CD4-positive, alpha-beta T cell (primary cell): Measurements from ENCODE around the gene CAMKK1. TPM values are rescaled to one million over a fixed set of nuclear protein-coding genes. Genes with fewer than 3 reads are reported as not detected.

Experiments
- ATAC-seq: fragments of 200-7000 bp; cut with Tn5 transposase; one replicate; pipeline ENCODE4 v1.10.0; 2022; ENCODE audit warnings: mild to moderate bottlenecking; ENCODE audit not compliant: poor library complexity
- CTCF ChIA-PET: fragments of 350-600 bp; sonication (Branson Sonifier 250); formaldehyde crosslinking; loops from one replicate; lab custom pipeline; 2021; ENCODE audit warnings: antibody characterized with exemption, inconsistent platforms; lab: Charles Lee
- POLR2A ChIA-PET: fragments of 350-600 bp; sonication (Branson Sonifier 250); formaldehyde crosslinking; loops from one replicate; lab custom pipeline; 2021; ENCODE audit warnings: antibody characterized with exemption, inconsistent platforms; lab: Charles Lee
- DNase-seq, 14 experiments: peaks; one replicate each; pipeline ENCODE4 v3.0.0-alpha.2; 2013 to 2020; ENCODE audit warnings: mixed read lengths in 2 of 14
- H3K27ac ChIP-seq, 2 donors: one replicate each; pipeline versions ENCODE4 v1.5.1 to v1.7.0; 2013; ENCODE audit warnings: low read length in 2 of 2, low read depth in 1 of 2, mild to moderate bottlenecking in 1 of 2
- H3K27me3 ChIP-seq, 2 experiments: 1 replicate in 1 of 2; 2 replicates in 1 of 2; pipeline versions ENCODE4 v1.6.1 to v1.7.0; 2013; ENCODE audit warnings: low read length in 2 of 2, control low read depth in 1 of 2, mild to moderate bottlenecking in 1 of 2, moderate library complexity in 1 of 2; ENCODE audit not compliant: insufficient read depth in 2 of 2, control insufficient read depth in 1 of 2
- H3K36me3 ChIP-seq: one replicate; pipeline ENCODE4 v1.6.1; 2013; ENCODE audit warnings: low read length, control low read depth; ENCODE audit not compliant: insufficient read depth
- H3K4me1 ChIP-seq: one replicate; pipeline ENCODE4 v1.6.1; 2013; ENCODE audit warnings: low read length, control low read depth; ENCODE audit not compliant: insufficient read depth
- H3K4me3 ChIP-seq: one replicate; pipeline ENCODE4 v1.5.1; 2013; ENCODE audit warnings: mild to moderate bottlenecking, low read length, moderate library complexity
- H3K9me3 ChIP-seq, 2 experiments: 1 replicate in 1 of 2; 2 replicates in 1 of 2; pipeline versions ENCODE4 v1.6.1 to v1.7.0; 2013; ENCODE audit warnings: low read length in 2 of 2, mild to moderate bottlenecking in 2 of 2, control low read depth in 1 of 2, moderate library complexity in 1 of 2; ENCODE audit not compliant: control insufficient read depth in 1 of 2, insufficient read depth in 1 of 2
- H3K27ac Mint-ChIP-seq: one replicate; pipeline ENCODE4 v1.8.0; 2020; ENCODE audit warnings: mixed read lengths
- H3K27me3 Mint-ChIP-seq: one replicate; pipeline ENCODE4 v1.8.0; 2021; ENCODE audit warnings: mixed read lengths
- H3K36me3 Mint-ChIP-seq: one replicate; pipeline ENCODE4 v1.8.0; 2021; ENCODE audit warnings: low read depth, mixed read lengths
- H3K4me1 Mint-ChIP-seq: one replicate; pipeline ENCODE4 v1.8.0; 2021; ENCODE audit warnings: low read depth, mixed read lengths
- H3K4me3 Mint-ChIP-seq: one replicate; pipeline ENCODE4 v1.8.0; 2020; ENCODE audit warnings: mild to moderate bottlenecking, mixed read lengths
- H3K9me3 Mint-ChIP-seq: one replicate; pipeline ENCODE4 v1.8.0; 2020; ENCODE audit warnings: mixed read lengths
- intact Hi-C, 2 experiments: fragments of 100-400 bp; cut with DNase I in 1 of 2; cut with micrococcal nuclease in 1 of 2; formaldehyde crosslinking; loops; one replicate each; pipeline versions ENCODE4 v1.15.1 to v1.9.0; 2023 to 2025; cut with DNase I, micrococcal nuclease
- total RNA-seq, 174 experiments: library from RNA in 2 of 174; stranded (reverse) in 2 of 174; gene quantifications; one replicate each; pipeline ENCODE4 v1.2.3 and lab custom pipeline; 2021 to 2026
- TF ChIP-seq, protein P1 (sequence below): fragments of 200-600 bp; IDR thresholded peaks from one replicate; pipeline ENCODE4 v1.8.0; 2022; ENCODE audit warnings: antibody characterized with exemption, mild to moderate bottlenecking

CAMKK1 gene
- total RNA-seq, 2 experiments from 2014 or later = 4.8 to 4.9 TPM

DNA sequence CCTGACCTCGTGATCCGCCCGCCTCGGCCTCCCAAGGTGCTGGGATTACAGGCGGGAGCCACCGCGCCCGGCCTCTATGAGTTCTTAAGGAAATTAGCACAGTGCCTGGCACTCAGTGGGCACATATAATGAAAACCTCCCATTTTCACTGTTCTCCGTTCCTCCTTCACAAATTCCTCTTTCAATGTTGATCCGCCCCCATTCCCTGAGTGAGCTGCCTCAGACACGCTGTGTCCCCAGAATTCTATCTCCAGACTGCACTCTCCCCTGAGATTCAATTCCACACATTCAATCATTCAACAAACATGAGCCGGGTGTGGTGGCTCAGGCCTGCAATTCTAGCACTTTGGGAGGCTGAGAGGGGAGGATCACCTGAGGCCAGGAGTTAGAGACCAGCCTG, 16.4 kb upstream of the CAMKK1 start:
- ATAC-seq (no peak), DNase-seq (no peak)
- no peaks in the 10 kb centered on the region for H3K36me3 Mint-ChIP-seq
- POLR2A ChIA-PET = no interaction called here
- Histone ChIP-seq H3K4me3 (no peak overlapping the region), H3K36me3 (no peaks in the 10 kb centered on the region), H3K4me1 (peaks cover 22% of the 10 kb centered on the region), H3K27ac (no peak overlapping the region), H3K9me3 (no peaks in the 10 kb centered on the region), H3K27me3 (no peaks in the 10 kb centered on the region)
- H3K4me1 Mint-ChIP-seq = peaks cover 25% of the 10 kb centered on the region
- TF ChIP-seq, protein P1, sequence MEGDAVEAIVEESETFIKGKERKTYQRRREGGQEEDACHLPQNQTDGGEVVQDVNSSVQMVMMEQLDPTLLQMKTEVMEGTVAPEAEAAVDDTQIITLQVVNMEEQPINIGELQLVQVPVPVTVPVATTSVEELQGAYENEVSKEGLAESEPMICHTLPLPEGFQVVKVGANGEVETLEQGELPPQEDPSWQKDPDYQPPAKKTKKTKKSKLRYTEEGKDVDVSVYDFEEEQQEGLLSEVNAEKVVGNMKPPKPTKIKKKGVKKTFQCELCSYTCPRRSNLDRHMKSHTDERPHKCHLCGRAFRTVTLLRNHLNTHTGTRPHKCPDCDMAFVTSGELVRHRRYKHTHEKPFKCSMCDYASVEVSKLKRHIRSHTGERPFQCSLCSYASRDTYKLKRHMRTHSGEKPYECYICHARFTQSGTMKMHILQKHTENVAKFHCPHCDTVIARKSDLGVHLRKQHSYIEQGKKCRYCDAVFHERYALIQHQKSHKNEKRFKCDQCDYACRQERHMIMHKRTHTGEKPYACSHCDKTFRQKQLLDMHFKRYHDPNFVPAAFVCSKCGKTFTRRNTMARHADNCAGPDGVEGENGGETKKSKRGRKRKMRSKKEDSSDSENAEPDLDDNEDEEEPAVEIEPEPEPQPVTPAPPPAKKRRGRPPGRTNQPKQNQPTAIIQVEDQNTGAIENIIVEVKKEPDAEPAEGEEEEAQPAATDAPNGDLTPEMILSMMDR = no peak
- no peaks in the 10 kb centered on the region for H3K27me3 Mint-ChIP-seq
- no peak overlapping the region for H3K27ac Mint-ChIP-seq
- intact Hi-C loops = no loop called here
- no peak overlapping the region for H3K4me3 Mint-ChIP-seq
- no peaks in the 10 kb centered on the region for H3K9me3 Mint-ChIP-seq
- CTCF ChIA-PET = no interaction called here

DNA sequence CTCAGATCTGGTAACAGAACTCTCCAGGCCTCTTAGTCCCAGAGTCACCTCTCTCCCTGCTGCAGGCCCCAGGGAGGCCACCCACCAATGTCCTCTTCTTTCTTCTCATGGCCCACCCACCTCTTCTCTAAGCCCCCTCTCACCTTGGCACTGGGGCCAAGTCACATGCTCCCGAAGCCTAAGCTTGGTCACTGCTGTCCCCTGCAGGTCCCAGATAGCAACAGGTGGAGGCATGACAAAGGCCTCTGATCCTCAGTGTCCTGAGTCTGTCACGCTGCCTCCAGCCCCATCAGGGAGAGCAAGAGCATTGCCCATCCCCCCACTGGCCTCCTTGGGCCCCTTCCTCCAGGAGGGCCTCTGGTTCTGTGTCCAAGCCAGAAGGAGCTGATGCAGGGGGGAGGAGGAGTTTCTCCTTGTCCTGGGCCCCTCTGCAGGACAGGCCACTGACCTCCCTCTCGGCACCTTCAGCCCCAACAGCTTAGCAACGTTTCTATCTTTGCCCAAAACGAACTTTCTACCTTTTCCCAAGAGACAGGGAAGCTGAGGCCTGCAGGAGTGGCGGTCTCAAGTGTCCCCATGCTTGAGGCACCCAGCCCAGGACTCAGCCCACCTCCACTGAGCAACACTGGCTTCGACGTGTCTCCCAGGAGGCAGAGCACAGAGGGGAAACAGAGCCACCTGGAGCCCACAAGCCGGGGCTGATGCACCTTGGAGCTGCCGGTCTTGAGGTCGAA, 14.8 kb upstream of the CAMKK1 start:
- H3K4me1 Mint-ChIP-seq = peaks cover 17% of the 10 kb centered on the region
- ChIA-PET POLR2A (no interaction called here), CTCF (no interaction called here)
- Histone ChIP-seq H3K36me3 (no peaks in the 10 kb centered on the region), H3K4me3 (no peak overlapping the region), H3K27ac (no peak overlapping the region), H3K9me3 (no peaks in the 10 kb centered on the region), H3K27me3 (no peaks in the 10 kb centered on the region), H3K4me1 (peaks cover 12% of the 10 kb centered on the region)
- no peaks in the 10 kb centered on the region for H3K9me3 Mint-ChIP-seq
- no peak overlapping the region for H3K4me3 Mint-ChIP-seq
- H3K36me3 Mint-ChIP-seq = no peaks in the 10 kb centered on the region
- no peak for ATAC-seq
- no peaks in the 10 kb centered on the region for H3K27me3 Mint-ChIP-seq
- no peak for DNase-seq
- no peak overlapping the region for H3K27ac Mint-ChIP-seq
- intact Hi-C loops = loop anchor here in 1 of 2 experiments (1.0 kb wide), 1 partner anchor 44 kb away; no protein-coding TSS in a partner anchor
- TF ChIP-seq, protein P1 = no peak

DNA sequence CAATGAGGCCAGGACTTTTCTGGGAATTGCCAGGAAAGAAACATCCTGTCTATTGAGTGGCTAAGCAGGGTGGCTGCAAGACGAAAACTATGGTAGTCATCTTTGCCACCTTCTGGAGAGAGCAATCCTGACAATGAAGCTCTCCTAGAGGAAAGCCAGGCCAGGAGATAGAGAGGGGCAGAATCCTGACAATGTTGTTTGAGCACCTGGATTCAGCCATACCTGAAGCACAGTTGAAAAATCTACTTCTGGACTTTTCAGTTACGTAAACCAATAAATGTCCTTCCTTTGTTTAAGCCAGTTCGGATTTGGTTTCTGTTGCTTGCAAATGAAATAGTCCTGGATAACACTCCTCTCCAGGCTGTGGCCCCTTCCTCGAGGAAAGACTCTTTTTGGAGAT, 14.0 kb upstream of the CAMKK1 start:
- Mint-ChIP-seq H3K4me1 (peaks cover 15% of the 10 kb centered on the region), H3K27ac (no peak overlapping the region), H3K36me3 (no peaks in the 10 kb centered on the region), H3K27me3 (no peaks in the 10 kb centered on the region), H3K9me3 (no peaks in the 10 kb centered on the region), H3K4me3 (no peak overlapping the region)
- TF ChIP-seq, protein P1 = no peak
- no peak for ATAC-seq
- Histone ChIP-seq H3K4me3 (no peak overlapping the region), H3K36me3 (no peaks in the 10 kb centered on the region), H3K4me1 (peaks cover 12% of the 10 kb centered on the region), H3K9me3 (no peaks in the 10 kb centered on the region), H3K27ac (no peak overlapping the region), H3K27me3 (no peaks in the 10 kb centered on the region)
- ChIA-PET CTCF (no interaction called here), POLR2A (no interaction called here)
- intact Hi-C loops = loop anchor here in 1 of 2 experiments (1.0 kb wide), 1 partner anchor 44 kb away; no protein-coding TSS in a partner anchor
- no peak for DNase-seq
